Choroid plexus epithelial cell (primary cell): ENCODE data around the gene SNED1.

Source experiments
- DNase-seq: peaks from one replicate; pipeline ENCODE4 v3.0.0-alpha.2; 2010; ENCODE audit warnings: low read depth
- H3K4me3 ChIP-seq: 2 replicates; pipeline ENCODE4 v1.5.1; 2011; ENCODE audit warnings: low read depth, mild to moderate bottlenecking, control low read depth, low read length, moderate library complexity
- TF ChIP-seq, protein P1 (sequence below): conservative IDR thresholded peaks from 2 replicates; pipeline ENCODE4 v1.5.1; 2011; ENCODE audit warnings: low read depth, mild to moderate bottlenecking, control low read depth, inconsistent platforms, low read length, moderate library complexity

Gene SNED1

DNA sequence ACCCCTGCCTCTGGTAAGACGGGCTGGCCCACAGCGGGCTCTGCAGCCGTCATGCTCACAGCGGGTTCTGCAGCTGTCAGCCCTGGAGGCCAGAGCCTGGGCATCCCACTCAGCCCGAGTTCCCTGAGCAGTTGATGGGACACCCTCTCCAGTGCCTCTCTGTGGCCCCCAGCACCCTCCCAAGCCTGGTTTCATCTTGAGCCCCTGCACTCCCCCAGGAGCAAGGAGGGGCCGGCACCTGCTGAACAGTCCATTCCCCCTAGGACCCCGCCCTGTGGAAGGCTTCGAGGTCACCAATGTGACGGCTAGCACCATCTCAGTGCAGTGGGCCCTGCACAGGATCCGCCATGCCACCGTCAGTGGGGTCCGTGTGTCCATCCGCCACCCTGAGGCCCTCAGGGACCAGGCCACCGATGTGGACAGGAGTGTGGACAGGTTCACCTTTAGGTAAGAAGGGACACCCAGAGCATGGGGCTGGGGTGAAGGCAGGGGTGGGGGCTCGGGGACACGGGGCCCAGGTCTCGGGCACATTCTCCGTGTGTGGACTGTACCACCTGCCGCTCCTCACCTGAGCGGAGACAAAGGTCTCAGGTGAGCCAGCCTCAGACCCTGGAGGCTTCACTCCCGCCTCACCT lies 69.2 kb downstream of the SNED1 start:
- DNase-seq: no peak
- TF ChIP-seq, protein P1, sequence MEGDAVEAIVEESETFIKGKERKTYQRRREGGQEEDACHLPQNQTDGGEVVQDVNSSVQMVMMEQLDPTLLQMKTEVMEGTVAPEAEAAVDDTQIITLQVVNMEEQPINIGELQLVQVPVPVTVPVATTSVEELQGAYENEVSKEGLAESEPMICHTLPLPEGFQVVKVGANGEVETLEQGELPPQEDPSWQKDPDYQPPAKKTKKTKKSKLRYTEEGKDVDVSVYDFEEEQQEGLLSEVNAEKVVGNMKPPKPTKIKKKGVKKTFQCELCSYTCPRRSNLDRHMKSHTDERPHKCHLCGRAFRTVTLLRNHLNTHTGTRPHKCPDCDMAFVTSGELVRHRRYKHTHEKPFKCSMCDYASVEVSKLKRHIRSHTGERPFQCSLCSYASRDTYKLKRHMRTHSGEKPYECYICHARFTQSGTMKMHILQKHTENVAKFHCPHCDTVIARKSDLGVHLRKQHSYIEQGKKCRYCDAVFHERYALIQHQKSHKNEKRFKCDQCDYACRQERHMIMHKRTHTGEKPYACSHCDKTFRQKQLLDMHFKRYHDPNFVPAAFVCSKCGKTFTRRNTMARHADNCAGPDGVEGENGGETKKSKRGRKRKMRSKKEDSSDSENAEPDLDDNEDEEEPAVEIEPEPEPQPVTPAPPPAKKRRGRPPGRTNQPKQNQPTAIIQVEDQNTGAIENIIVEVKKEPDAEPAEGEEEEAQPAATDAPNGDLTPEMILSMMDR: no peak
- H3K4me3 ChIP-seq: no peak overlapping the region

DNA sequence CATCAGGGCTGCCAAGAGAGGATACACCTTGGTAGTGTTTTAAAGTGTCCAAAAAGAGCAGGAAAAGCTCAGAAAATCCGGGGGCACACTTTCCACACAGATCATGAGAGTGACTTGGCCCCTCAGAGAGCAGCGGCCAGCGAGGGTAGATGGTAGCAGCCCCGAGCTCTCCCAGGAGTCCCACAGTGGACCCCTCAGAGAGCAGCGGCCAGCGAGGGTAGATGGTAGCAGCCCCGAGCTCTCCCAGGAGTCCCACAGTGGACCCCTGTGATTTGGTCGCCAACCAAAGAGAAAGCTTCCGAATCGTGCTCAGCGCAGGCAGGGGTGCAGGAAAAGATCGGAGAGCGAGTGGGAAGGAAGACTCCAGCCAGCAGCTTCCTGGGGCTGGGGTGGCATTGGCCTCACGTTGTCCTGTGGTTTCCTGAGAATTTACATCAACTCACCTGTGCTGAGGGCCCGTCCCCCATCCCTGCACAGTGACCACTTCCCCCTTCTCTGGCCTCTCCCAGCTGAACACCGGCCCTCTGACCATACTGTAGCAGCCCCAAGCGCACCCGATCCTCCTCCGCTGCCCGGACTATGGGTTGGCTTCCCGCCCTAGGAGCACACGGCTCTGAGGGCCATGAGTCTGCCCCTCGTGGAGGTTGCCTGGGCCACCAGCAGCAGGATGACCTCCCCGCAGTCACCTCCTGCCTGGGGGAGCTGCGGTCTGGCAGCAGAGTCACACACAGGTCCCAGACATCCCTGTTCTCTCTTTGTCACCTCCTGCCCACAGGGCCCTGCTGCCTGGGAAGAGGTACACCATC lies 69.9 kb downstream of the SNED1 start:
- no peak overlapping the region for H3K4me3 ChIP-seq
- TF ChIP-seq, protein P1: no peak
- DNase-seq: no peak

DNA sequence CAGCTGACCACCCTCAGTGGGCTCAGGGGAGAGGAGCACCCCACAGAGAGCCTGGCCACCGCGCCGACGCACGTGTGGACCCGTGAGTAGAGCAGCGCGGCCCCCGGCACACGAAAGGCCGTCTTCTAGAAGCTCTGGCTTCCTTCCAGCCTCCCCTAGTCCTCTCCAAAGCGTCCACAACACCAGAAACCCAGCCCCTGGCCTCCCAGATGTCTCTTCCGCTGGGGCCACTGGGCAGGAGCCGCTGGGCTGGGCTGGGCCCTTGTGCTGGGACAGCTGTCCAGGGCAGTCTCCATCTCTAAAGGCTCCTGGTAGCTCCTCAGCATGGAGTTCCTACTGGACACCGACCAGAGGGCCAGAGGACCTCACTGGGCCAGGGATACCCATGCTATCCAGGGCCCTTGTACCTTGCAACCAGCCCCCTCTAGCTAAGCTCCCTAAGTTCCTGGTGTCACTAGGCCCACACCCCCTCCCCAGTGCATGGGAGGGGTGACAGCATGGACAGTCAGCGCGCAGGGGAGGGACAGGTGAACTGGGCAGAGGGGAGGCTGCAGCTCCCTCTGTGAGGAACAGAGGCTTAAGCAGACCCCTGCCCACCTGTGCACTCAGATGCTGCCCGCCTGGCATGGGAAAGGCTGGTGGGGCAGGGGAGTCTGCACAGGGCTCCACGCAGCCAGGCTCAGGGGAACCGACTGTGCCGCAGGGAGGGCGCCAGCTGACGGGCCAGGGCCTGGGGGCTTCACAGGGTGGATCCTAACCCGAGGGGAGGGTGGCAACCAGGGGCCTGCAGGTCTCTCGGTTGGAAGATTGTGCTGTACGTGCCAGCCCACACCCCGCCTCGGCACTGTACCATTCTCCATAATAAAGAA lies 70.8 kb downstream of the SNED1 start:
- no peak for DNase-seq
- no peak overlapping the region for H3K4me3 ChIP-seq
- TF ChIP-seq, protein P1: no peak

DNA sequence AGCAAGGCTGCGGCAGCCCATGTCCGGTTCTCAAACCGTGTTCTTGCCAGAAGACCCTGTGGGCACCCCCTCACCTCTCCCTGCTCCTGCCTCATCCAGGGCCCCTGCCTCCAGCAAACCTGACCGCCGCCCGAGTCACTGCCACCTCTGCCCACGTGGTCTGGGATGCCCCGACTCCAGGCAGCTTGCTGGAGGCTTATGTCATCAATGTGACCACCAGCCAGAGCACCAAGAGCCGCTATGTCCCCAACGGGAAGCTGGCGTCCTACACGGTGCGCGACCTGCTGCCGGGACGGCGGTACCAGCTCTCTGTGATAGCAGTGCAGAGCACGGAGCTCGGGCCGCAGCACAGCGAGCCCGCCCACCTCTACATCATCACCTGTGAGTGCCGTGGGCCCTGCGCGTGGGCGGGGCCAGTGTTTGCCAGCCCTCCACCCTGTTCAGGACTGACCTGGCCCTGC lies 71.4 kb downstream of the SNED1 start:
- H3K4me3 ChIP-seq: no peak overlapping the region
- TF ChIP-seq, protein P1: no peak
- DNase-seq: no peak

DNA sequence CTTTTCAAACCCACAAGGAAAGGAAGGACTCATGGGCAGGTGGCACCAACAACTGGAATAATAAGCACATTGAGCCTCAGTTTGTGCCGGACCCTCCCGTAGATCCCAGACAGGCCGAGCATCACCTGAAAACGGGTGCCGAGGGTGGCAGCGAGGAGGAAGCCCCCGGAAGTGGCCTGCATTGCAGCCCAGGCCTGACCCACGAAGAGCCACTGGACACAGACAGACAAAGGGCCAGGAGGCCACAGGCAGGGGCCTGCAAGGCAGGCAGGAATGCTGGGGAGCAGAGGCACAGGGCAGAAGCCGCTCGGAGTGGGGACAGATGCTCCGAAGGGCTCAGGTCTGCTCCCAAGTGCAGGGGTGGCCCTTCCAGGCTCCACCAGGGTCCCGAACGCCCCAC lies 71.9 kb downstream of the SNED1 start:
- TF ChIP-seq, protein P1: no peak
- H3K4me3 ChIP-seq: no peak overlapping the region
- DNase-seq: no peak

GRCh38 chr2:241070811-241071676 lies 72.6 kb downstream of the SNED1 start:
- DNase-seq: no peak
- no peak overlapping the region for H3K4me3 ChIP-seq
- TF ChIP-seq, protein P1: no peak
